Gastrocnemius medialis (tissue), 4 donors: Measurements from ENCODE around the gene CPLANE1.
"Not testable (repeated sequence)": the region's sequence is repeated elsewhere in the genome, so short reads cannot be mapped to it uniquely, and the experiment has no call there.

Experiments
- POLR2A ChIP-seq, 2 donors: fragments of 450-650 bp; IDR thresholded peaks; one replicate each; pipeline ENCODE4 v1.6.1; 2017; ENCODE audit warnings: antibody characterized with exemption in 2 of 2, mild to moderate bottlenecking in 2 of 2, moderate library complexity in 2 of 2
- TF ChIP-seq, protein P1 (sequence below), 5 experiments: fragments of 450-650 bp in 3 of 5; fragments of 200-600 bp in 2 of 5; sonication (generic) in 2 of 5; IDR thresholded peaks in 4 of 5; conservative IDR thresholded peaks in 1 of 5; 1 replicate in 4 of 5; 2 replicates in 1 of 5; pipeline ENCODE4 v1.5.1; 2016 to 2019; ENCODE audit warnings: antibody characterized with exemption in 5 of 5, mild to moderate bottlenecking in 3 of 5, moderate library complexity in 3 of 5

DNA sequence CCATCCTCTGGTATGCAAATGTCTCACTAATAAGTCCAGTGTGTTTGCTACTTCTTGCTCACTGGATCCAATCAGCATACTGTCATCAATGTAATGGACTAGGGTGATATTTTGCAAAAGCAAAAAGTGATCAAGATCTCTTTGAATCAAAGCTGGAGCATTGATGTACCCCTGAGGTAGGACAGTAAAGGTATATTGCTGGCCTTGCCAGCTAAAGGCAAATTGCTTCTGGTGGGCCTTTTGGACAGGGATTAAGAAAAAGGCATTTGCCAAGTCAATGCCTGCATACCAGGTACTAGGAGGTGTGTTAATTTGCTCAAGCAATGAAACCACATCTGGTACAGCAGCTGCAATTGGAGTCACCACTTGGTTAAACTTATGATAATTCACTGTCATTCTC, 18.9 kb upstream of the CPLANE1 start:
- TF ChIP-seq, protein P1, sequence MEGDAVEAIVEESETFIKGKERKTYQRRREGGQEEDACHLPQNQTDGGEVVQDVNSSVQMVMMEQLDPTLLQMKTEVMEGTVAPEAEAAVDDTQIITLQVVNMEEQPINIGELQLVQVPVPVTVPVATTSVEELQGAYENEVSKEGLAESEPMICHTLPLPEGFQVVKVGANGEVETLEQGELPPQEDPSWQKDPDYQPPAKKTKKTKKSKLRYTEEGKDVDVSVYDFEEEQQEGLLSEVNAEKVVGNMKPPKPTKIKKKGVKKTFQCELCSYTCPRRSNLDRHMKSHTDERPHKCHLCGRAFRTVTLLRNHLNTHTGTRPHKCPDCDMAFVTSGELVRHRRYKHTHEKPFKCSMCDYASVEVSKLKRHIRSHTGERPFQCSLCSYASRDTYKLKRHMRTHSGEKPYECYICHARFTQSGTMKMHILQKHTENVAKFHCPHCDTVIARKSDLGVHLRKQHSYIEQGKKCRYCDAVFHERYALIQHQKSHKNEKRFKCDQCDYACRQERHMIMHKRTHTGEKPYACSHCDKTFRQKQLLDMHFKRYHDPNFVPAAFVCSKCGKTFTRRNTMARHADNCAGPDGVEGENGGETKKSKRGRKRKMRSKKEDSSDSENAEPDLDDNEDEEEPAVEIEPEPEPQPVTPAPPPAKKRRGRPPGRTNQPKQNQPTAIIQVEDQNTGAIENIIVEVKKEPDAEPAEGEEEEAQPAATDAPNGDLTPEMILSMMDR (IDR thresholded peaks at IDR 0.05 in 4 of 5, conservative IDR thresholded peaks at IDR 0.05 in 1 of 5): not testable (repeated sequence)
- not testable (repeated sequence) for TF ChIP-seq POLR2A (IDR thresholded peaks at IDR 0.05)
